ENCODE data around the gene RUSC1.
A peak's percentile ranks its signal among the peaks of the same experiment; 100 is the strongest.

Gene RUSC1

DNA sequence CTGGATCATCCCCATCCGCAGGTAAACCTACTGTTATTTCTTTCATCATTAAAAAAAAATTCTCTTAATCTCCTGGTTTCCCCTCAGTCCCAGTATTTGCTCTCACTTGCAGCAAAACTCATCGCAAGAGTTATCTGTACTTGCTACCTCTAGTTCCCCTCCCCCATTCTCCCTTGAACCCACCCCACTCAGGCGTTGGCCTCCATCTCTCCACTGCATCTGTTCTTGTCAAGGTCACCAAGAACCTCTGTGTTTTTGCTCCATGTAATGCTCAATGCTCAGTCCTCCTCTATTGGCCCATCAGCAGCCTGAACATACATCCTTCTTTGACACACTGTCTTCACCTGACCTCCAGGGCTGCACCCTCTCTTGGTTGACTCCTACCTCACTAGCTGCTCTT lies 24.0 kb upstream of the RUSC1 start:
- DNase-seq: no peak

DNA sequence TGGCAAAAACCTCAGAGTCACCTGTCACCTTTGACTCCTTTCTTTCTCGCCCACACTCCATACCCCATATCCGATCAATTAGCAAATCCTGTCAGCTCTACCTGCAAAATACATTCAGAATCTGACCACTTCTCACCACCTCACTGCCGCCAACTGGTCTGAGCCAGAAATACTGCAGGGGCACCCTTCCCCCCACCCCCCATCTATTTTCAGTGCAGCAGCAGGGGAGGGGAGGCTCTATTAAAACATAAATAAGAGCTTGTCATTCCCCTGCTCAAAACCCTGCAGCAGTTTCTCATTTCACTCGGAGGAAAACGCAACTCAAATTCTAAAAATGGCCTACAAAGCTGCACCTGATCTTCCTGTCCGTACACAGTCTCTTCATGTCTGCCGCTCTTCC lies 23.3 kb upstream of the RUSC1 start:
- no peak for DNase-seq

- no peak for DNase-seq
These were observed 20.7 kb upstream of the RUSC1 start for GRCh38 chr1:155300024-155300423.

GRCh38 chr1:155300553-155301329 lies 20.0 kb upstream of the RUSC1 start:
- no peak for DNase-seq

GRCh38 chr1:155301342-155301841 lies 19.3 kb upstream of the RUSC1 start, which contains the start of gene PKLR:
PKLR (minus strand) TSS chr1:155301438; CDS start chr1:155301395, 43 bp downstream.
- no peak for DNase-seq

DNA sequence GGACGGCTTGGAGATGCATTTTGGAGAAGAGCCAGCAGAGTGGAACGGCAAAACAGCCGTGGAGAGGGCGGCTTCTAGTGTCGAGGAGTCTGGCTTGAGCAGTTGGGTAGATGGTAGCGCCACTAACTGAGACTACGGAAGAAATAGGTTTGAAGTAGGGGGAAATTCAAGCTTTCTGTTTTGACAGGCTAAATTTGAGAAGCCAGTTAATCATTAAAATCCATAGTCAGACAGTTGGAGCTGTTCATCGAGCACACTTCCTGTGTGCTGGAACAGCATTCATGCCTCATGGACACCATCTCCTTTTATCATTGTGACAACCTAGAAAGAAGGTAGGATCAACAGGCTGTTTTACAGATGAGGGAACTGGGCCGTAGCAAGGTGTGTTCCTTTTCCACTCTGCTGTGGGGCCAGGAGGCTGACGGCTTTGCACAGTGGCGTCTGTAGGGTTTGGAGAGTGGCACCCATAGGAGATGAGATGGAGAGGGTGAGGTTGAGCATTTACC lies 16.1 kb upstream of the RUSC1 start:
- no peak for DNase-seq

- no peak for DNase-seq
These were observed 14.8 kb upstream of the RUSC1 start for GRCh38 chr1:155305881-155306391.

DNA sequence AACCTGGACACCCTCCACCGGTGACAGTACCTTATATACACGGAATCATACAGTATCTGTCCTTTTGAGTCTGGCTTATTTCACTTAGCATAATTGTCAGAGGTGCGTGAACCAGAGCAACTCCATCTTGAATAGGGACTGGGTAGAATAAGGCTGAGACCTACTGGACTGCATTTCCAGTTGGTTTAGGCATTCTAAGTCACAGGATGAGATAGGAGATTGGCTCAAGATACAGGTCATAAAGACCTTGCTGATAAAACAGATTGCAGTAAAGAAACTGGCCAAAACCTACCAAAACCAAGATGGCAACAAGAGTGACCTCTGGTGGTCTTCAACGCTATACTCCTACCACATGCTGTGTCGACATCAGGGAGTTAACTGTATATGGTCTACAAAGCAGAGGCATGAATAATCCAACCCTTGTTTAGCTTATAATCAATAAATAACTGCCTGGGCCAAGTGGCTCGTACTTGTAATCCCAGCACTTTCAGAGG lies 13.4 kb upstream of the RUSC1 start:
- DNase-seq: peak; percentile 52

- DNase-seq: peak; percentile 100
These were observed 11.9 kb upstream of the RUSC1 start, which contains the start of gene FDPS for GRCh38 chr1:155308493-155309422. FDPS (plus strand) TSS chr1:155308866; CDS start chr1:155309790, 924 bp downstream.

DNA sequence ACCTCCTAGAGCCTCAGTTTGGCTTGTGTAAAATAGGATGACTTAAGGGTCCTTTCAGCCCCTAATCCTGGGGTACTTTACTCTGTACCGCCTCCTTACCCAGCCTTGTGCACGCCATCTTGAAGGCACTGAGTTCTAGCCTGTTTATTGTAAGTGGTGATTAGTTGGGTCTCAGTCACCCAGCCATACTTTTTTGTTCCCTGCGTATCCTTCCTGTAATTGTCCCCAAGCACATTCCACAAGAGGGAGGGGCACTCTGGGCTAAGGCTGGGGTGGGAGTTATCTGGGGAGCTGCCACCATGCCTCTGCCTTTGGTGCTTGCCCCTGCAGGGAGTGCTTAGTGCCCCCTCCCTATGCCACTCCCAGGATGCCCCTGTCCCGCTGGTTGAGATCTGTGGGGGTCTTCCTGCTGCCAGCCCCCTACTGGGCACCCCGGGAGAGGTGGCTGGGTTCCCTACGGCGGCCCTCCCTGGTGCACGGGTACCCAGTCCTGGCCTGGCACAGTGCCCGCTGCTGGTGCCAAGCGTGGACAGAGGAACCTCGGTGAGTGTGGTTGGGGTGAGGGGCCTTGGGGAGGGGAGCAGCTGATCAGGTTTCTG lies 11.2 kb upstream of the RUSC1 start:
- no peak for DNase-seq

- no peak for DNase-seq
These were observed 7.4 kb upstream of the RUSC1 start for GRCh38 chr1:155313261-155313660.

DNA sequence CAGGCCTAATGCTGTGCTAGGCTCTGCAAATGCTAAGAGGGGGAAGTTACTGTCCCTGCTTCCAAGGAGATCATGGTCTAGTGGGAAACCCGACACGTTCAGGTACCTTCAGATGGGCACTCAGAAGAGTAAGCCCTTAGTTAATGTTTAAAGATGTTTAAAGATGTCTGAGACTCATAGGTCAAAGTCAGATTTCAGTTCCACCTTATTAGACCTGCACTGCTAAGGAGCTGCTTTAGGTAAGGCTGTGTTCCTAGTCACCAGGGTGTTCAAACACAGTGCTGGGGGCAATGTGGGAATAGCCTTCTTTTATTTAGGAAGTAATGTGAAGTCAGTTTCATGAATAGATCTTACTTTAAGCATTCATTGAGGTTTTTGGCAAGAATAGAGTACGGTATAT lies 3.8 kb upstream of the RUSC1 start:
- DNase-seq: no peak

GRCh38 chr1:155318082-155318481 lies 2.6 kb upstream of the RUSC1 start:
- DNase-seq: no peak

GRCh38 chr1:155319536-155319935 lies 1.2 kb upstream of the RUSC1 start:
- no peak for DNase-seq

- DNase-seq: no peak
These were observed 442 bp upstream of the RUSC1 start for GRCh38 chr1:155320252-155320651.

GRCh38 chr1:155321639-155322503 lies 1.2 kb downstream of the RUSC1 start:
- DNase-seq: no peak

- peak; percentile 35 for DNase-seq
These were observed 1.9 kb downstream of the RUSC1 start for GRCh38 chr1:155322571-155322952.

- DNase-seq: peak; percentile 90
These were observed 2.4 kb downstream of the RUSC1 start for GRCh38 chr1:155322953-155323728.

DNA sequence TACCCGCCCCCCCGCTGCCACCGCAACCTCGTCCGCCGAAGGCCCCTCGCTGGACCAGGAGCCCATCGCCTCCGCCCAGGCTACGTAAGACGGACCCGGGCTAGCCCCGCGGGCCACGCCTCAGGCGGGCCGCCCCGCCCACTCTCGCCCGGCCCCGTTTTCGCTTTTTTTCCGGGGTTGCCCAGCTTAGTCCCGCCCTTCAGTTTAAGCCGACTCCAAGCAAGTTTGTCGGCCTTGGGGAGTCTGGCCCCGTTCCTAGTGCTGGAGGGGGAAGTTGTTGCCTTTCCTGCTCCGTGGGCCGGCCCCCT lies 3.0 kb downstream of the RUSC1 start:
- DNase-seq: peak; percentile 91

DNA sequence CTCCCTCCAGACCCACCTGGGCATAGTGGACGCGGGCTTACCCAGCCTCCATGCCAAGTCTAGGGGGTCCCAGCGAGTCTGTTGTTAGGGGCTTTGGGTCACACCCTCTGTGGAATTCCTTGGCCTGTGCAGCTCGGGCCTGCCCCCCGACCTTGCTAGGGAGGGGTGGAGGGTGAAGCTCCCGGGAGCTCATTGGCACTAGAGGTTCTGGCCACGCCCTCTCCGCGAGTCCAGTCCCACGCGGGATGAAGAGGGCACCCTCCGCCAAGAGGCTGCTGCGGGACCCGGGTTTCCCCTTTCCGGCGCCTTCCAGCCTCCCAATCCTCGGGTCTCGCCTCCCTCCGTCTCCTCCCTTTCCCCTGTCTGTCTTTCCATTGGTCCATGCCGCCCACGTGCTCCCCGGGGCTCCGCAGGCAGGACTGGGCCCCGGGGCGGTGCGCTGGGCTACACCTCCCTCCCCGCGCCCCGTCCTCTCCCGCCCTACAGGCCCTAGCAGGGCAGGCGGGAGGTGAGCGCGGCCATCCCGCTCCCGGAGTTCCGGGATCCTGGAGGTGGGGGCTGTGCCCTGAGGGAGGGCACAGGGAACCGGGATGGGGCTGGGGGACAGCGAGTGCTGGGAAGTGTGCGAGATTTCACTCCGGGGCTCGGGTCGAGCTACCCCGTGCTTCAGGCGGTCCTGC lies 3.5 kb downstream of the RUSC1 start:
- DNase-seq: peak; percentile 99
